PC-3 (cell line): ENCODE measurements around the gene SPCS3.

Experiments used
- EZH2 ChIP-seq: fragments of 300-600 bp; sonication (generic); IDR thresholded peaks from one replicate; pipeline ENCODE4 v1.6.1; 2017; ENCODE audit warnings: antibody characterized with exemption, mild to moderate bottlenecking, low read length; ENCODE audit not compliant: unreplicated experiment
- TF ChIP-seq, protein P1 (sequence below): fragments of 300-600 bp; sonication (generic); conservative IDR thresholded peaks from 2 replicates; pipeline ENCODE4 v1.5.1; 2017; ENCODE audit warnings: antibody characterized with exemption, low read depth, mild to moderate bottlenecking, low read length

DNA sequence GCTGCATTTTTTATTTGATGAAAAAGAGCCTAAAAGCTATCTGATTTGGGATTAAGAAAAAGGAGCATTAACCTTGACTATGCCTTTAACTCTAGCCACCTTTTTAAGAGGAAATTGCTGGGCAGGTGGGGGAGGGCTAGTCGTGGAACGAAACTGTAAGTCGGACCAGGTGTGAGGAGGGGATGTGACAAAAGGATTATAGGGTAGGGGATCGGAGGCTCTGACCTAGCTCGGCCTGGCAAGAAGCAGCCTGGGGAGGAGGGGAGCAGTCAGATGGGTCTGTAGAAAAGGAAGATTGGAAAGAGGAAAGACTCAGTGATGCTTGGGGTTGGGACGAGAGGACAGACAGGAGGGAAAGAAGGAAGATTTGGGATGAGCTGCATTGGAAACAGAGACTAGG is 21.1 kb upstream of the SPCS3 start:
- TF ChIP-seq, protein P1, sequence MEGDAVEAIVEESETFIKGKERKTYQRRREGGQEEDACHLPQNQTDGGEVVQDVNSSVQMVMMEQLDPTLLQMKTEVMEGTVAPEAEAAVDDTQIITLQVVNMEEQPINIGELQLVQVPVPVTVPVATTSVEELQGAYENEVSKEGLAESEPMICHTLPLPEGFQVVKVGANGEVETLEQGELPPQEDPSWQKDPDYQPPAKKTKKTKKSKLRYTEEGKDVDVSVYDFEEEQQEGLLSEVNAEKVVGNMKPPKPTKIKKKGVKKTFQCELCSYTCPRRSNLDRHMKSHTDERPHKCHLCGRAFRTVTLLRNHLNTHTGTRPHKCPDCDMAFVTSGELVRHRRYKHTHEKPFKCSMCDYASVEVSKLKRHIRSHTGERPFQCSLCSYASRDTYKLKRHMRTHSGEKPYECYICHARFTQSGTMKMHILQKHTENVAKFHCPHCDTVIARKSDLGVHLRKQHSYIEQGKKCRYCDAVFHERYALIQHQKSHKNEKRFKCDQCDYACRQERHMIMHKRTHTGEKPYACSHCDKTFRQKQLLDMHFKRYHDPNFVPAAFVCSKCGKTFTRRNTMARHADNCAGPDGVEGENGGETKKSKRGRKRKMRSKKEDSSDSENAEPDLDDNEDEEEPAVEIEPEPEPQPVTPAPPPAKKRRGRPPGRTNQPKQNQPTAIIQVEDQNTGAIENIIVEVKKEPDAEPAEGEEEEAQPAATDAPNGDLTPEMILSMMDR, result no peak
- no peak for TF ChIP-seq EZH2
